HG03095 (cell line): ENCODE measurements around the gene LMAN2.

Experiments used
- ATAC-seq: cut with Tn5 transposase; IDR thresholded peaks from one replicate; pipeline ENCODE4 v1.9.1; 2021; ENCODE audit warnings: moderate library complexity; ENCODE audit not compliant: unreplicated experiment

LMAN2 gene

DNA sequence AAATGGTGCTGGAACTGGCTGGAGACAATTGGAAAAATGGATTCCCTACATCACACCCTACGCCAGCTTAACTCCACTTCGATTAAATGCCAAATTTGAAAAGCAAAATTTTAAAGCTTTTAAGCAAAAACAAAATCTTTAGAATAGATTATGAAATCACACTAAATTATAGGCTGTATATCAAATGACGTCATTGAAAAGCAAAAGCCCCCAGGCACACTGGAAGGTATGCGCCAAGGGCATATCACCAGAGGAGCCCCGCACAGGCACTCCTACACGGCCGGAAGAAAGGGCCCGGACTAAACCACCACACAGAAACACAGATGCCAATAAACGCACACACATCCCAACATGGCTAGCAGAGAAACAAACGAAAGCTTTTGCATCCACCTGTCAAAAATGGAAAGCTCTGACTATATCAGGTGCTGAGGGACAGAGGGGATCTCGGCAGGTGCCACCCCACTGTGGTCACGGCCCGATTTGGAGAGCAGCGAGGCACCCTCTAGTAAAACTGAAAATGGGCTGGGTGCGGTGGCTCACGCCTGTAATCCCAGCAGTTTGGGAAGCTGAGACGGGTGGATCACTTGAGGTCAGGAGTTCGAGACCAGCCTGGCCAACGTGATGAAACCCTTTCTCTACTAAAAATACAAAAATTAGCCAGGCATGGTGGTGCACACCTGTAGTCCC lies 22.8 kb downstream of the LMAN2 start:
- ATAC-seq, result no peak

DNA sequence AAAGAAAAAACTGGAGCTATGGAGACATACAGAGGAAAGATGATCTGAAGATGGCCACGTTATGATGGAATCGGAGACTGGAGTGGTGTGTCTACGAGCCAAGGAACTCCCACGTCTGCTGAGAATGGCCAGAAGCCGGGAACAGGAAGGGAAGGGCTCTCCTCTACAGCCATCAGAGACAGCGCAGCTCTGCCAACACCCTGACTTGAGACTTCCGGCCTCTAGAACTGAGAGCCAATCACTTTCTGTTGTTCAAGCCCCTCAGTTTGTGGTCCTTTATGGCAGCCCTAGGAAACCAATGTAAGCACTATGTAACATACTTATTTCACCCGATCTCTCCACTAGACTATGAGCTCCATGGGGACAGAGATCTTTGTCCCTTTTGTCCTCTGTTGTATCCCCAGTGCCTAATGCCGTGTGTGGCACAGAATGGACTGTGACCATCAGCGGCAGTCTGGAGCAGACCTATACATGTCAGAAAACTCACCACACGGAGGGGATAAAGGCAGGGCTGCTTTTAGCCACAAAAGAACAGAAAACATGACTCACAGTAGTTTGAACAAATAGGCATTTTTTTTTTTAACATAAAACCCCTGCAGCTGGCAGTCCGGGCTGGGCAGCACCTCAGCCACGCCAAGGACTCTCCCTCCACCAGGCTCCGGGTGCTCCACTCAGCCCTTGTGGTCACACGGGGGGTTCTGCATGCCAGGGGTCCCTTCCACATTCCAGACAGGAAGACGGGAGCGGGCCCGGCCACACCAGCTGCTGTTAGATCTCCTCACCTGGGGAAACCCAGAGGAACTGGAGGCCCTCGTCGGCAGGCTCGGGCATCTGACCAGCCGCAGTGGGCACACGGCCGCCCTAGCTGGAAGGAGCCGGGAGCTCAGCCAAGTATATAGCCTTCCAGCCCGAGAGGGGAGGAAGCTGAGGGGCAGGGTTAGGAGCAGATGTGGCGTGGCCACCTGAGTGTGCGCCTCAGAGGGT lies 23.6 kb downstream of the LMAN2 start:
- no peak for ATAC-seq

DNA sequence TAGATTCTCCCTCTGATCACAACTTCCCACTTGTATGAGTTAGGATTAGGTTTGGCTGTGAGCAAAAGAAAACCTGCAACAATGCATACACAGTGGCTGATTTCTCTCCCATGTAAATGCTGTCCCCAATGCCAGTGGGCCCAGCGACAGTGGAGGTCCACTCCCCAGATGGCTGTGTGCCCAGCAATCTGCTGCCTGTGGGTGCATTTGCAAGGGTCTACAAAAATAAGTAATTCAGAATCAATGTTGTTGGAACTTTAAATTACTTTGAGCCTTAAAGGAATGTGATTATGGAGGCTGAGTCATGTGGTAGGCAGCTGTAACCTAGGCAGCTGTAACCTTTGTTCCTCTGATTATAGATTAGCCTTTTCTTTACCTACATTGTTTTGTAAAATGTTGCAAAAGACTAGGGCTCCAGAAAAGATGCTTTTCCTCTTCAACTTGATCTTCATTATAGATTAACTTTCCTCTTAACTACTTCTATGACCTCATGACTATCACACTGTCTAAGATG lies 25.5 kb downstream of the LMAN2 start:
- no peak for ATAC-seq

DNA sequence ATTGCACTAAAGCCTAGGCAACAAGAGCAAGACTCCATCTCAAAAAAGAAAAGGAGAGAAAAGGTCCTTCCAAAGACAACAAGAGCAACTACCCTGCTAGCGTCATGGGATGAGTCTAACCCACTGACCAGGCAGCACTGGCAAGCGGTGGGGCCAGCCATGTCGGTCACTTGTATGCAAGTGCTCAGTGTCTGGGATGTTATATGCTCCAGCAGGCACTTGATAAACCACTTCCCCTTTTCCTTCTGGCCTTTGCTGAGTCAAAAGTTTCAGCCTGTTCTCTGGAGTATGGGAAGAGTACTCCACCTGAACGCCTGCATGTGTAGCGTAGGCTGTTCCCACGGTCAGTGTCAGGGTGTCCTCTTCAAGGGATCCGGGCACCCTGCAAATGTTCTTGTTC lies 30.6 kb downstream of the LMAN2 start:
- no peak for ATAC-seq

DNA sequence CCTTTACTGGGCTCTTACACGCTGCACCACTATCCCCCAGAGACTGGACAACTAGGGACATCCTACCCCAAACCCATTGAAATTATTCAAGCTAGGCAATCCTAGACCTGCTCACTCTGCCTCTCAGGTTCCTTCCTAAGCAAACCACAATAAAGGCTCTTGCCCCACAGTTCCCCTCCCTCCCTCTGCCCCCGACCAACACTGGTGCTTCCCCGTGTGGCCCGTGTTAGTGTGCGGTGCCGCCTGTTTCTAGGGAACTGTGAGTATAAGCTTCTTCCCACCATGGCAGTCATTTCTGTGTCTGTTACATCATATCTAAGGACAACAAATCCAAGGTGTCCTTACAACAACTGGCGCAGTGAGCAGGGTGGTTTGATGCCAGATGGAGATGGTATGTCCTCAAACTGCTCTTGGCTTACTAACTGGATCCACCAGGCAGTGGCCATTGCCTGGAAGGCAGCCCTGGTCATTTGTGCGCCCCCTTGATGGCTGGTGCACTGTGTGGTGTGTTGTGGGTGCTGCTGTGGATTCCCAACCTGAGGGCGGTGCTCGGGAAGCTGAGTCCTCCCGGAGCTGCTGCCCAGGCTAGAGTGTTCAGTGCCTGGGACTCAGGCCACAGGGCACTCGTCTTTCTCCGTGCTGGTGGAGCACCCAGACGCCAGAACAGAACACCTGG lies 31.4 kb downstream of the LMAN2 start:
- no peak for ATAC-seq

DNA sequence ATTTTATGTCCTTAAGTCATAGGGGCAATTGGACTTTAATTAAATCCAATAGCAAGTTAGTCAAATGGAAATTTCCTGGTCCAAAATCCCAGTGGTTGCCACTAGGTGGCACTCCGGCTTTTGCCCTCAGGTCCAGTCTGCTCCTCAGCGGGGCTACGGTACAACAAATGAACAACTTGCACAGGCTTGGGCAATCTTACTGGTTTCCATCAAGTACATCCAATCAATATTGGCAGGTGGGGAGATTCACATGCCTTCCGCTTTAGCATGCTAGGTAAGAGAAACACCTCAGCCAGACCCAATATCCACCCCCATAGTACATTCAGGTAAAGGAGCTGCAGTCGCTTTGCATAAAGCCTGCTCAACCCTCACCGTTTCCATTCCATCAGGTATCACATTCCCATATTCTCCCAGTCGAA lies 33.5 kb downstream of the LMAN2 start:
- no peak for ATAC-seq

DNA sequence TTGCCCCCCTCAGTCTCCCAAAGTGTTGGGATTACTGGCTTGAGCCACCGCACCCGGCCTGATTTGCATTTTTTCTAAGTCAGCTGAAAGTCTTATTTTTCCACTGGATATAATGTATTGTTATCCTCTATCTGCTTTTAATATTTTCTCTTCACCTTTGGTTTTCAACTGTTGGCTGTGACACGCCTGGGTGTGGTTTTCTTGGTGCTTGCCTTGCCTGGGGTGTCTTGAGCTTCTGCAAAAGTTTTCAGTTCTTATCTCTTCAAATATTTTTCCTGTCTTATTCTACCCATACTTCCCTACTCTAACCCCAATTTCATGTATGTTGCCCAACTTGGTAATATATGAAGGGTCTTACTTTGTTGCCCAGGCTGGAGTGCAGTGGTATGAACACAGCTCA lies 35.5 kb downstream of the LMAN2 start:
- no peak for ATAC-seq

DNA sequence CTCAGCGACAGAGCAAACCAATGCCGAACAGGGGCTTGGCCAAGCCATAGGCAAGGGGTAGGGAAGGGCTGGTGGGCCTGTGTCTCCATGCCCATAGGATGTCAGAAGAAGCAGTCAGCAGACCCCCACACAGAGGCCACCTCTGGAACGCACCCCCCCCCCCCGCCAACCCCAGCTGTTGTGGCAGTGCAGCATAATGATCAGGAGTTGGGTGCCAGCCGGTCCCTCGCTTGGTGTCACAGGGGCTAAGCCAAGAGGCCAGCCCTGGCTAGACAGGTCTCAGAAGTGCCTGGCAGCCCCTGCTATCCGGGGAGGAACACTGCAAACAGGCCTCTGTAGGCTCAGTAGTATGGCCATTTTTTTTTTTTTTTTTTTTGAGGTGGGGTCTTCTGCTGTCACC lies 36.1 kb downstream of the LMAN2 start:
- no peak for ATAC-seq

DNA sequence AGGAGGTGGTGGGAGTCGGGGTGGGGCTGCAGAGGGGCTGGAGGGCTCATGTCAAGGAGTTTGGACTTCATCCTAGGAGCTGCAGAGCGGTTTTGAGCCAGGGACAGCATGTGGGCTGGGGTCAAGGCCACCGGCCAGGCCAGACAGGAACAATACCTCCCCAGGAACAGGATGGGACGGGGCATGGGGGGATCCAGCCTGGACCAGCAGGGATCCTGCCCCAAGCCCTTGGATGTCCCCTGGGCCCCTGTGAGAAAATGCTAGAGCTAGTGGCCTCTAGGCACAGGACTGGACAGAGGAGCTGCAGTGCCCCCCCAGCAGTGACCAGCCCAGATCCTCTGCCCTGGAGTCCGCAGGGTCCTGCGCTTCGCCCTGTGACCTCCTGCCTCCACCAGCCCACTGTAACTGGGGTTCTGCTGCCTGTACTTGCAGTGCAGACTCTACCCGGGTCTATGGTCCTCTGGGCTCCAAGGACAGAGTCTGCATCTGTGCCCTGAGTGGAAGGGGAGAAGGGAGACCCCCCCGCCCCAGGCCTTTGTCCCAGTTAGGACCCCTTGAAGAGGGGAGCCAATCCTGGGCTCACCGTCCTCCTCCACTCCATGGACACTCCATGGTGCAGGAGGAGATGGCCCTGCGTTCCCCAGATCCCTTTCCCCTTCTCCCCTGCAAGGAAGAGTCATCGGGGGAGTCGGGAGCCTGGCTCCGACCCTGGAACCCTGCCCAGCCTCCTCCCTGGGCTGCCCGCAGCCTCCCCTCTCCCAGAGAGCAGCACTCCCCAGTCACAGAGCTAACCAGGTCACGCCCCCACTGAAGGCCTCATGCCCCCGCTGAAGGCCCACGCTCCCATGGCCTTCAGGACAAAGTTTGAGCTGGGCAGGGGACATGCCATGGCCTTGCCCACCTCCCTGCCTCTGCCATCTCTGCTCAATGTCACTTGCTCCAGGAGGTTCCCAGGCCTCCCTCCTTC lies 36.8 kb downstream of the LMAN2 start:
- no peak for ATAC-seq

DNA sequence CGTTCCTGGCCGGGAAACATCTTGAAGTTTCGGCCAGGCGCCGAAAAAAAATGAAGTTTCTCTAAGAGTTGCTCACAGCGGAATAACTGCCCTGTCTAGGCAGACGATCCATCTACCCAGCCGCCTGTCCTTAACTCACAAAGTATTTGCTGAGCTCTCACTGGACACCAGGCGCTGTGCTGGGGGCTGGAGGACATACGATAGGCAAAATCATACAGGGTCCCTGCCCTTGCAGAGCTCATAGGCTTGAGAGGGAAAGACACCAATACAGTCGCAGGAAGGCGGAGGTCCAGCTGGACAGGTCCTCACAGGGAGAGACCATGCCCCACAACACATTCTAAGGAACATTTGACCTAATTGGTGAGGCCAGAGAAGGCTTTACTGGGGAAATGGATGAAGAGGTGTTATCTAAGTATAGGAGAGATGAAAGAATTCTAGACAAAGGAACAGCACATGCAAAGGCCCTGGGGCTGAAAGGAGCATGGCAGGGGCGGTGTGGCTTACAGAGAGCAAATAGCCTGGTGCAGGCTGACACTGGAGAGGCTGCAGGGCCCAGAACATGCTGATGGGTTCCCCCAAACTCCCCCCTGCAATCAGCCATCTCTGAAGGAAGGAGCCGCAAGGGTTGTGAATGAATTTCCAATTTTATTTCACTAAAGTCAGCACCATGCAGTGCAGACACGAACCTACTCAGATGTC lies 37.8 kb downstream of the LMAN2 start:
- no peak for ATAC-seq

DNA sequence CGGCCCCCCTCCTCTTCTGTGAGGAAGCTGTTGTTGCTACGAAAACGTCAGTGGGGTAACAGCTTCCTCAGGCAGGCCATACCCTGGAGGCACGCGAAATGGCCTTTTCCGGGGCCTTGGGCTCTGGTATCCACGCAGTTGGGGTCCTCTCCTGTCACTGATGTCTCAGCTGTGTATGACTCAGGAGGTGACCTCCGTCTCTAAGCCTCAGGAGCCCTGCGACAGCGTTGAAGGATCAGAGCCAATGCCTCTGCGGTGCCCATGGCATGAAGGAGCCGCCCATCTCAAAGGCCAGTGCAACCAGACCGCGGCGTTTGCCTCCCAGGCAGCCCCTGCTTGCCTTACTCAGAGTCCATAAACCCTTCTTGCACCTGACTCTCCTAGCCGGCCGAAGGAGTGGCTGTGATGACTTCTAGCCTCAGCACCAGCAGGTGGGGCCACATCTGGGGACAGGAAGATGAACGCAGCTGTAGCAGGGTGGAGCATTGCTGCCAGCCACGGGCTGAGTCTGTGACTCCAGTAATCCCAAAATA lies 38.8 kb downstream of the LMAN2 start:
- ATAC-seq, result peak; percentile 2

DNA sequence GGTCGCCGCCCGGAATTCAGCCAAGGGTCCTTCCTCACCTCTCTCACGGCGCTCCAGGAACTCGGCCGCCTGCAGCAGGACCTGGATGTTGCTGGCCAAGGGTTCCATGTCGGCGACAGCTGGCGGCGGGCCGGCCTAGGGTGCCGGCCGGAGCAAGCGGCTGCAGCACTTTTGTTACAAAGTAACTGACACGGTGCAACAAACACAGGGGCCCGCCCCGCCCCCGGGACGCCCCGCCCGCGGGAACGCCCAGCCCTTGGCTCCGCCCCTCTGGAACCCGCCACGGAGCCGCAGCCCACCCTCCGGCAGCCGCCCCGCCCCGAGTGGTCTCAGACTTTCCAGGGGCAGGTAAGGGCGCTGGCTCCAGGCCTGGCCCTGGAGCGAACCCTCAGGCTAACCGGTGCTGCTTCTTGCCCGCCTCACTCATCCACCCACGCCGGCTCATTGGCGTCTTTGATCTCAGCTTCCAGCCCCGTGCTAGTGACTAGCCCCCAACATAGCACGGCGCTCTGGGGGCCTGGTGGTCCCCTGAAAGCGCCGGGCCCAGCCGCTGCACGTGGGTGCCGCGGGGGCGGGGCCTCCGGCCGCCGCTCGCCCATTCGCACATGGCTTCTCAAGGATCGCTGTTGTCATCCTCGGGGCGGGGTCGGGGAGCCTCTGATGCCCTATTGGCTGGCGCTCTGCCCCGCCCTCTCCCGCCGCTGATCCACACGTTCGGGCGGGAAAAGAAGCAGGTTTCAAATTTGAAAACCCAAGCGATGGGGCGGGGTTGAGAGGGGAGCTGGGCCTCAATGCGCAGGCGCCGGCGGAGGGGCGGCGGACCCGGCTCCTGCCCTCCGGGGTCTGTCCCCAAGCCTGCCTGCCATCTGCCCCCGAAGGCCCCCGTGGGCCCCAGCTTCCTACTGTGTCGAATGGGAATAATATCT lies 39.5 kb downstream of the LMAN2 start, which contains the start of gene MXD3:
MXD3 (minus strand) TSS at position 176 of the 926 bp plus-strand sequence; CDS start at position 108, 68 bp downstream.
- peak; percentile 69 for ATAC-seq

DNA sequence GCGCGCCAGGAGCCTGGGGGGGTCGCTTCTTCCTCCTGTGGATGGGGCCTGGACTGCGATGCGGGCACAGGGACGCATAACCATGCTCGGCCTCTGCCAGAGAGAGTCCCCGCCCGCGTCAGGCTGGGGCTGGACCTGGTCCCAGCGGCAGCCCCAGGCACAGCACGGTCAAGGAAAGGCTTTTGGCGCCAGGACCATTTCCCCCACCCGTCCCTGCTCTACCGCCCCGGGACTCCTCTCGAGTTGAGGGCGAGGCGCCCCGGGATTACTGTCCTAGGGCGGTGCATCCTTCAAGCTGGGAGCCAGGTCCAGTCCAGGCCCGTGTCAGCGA lies 40.1 kb downstream of the LMAN2 start:
- ATAC-seq, result no peak

DNA sequence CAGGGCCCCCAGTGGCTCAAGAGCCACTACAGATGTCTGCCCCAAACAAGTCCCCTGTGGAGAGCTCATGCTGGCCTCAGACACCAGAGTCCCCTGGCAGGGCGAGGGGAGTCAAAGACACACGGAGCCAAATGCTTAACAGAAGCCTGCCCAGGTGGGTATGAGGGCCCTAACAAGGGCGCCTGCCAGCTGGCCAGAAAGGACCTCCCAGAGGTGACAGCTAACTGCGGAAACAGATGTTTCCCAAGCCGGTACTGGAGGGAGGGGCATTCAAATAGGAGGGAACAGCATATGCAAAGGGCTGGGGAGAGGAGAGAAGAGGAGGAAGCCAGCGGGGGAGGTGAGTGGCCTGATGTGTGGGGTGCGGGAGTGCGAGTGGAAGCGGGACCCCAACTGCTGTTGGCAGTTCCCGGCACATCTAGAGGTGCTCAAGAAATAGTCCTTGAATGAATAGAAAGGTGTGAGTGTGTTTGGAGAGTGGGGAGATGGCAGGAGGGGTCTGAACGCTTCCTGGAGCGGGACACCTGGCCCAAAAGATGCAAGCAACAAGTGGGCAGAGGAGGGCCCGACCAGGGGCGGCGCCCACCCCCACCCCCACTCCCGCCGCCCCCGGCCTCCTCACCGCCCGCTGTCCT lies 40.6 kb downstream of the LMAN2 start:
- no peak for ATAC-seq

DNA sequence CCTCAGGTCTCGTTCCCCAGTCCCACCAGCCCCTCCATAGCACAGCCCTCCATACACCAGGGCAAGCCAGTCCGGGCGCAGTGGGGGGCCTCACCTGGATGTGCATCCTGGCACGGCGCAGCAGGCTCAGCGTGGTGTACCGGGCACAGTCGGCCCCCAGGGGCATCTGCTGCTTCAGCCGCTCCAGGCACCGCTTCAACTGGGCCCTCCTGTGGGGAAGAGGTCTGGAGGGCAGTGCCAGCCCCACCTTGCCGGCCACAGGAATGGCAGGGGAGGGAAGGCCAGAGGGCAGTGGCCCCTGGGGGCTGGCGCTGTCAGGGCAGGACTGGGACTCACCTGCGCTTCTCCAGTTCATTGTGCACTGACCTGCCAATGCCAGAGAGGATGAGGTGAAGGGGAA lies 41.1 kb downstream of the LMAN2 start:
- no peak for ATAC-seq

DNA sequence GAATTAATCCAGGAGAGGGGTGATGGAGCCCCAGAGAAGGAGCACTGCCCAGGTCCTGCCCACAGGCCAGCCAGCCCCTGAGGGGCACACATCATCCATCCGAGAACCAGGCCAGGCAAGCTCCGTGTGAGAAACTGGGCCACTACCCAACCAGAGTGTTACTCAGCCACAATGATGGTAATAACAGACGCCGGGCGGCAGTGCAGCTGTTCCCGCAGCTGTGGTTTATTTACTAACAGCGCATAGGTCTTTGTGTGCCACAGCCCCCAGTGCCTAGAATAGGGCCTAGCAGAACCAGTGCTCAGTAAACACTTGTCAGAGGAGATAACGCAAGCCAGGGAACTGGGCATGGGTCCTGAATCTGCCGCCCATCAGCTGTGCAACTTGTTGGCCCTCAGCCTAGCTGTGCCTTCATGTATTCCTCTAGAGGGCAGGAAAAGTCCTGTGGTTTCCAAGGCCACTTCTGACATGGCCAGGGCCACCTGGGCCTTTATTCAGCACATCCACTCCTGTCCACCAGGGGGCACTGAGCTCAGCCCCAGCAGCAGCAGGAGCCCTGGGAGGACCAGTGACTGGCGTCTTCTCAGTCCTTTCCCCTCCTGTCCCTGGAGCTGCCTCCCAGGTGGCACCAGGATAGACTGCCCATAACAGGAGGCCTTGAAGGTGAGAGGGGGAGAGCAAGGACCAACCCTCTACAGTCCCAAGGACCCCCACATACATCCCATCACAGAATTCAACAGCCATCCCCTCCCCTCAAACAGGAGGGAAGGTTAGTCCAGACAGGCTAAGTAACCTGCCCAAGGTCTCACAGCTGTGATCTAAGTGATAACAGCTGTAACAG lies 41.9 kb downstream of the LMAN2 start:
- ATAC-seq, result no peak

DNA sequence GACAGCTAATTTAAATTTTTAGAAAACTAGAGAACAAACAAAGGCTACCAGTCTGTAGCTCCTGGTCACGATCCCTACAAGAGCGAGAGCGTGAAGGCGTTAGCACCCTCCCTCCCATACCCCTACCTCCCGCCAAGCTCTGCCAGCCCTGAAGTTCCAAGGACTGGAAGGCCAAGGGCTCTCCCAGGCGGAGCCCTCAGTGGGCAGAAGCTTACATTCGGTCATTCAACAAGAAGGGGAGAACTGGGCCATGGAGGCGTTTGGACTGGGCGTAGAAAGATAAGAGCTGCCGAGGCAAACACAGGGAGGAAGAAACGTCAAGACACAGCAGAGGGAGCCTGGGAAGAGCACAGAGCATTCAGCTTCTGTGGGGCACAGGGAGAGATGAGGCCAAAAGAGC lies 42.7 kb downstream of the LMAN2 start:
- no peak for ATAC-seq
